ENCODE measurements around the gene ATXN7. TPM values are rescaled to one million over a fixed set of nuclear protein-coding genes. Genes with fewer than 3 reads are reported as not detected.

The ATXN7 gene
- total RNA-seq, 1 experiment from 2014 or later, result 3.6 TPM

GRCh38 chr3:64019879-64020278 is 156.2 kb downstream of the ATXN7 start:
- no peak for DNase-seq
- CTCF ChIA-PET, result no interaction called here
- ATAC-seq, result no peak
- TF ChIP-seq, protein P1, sequence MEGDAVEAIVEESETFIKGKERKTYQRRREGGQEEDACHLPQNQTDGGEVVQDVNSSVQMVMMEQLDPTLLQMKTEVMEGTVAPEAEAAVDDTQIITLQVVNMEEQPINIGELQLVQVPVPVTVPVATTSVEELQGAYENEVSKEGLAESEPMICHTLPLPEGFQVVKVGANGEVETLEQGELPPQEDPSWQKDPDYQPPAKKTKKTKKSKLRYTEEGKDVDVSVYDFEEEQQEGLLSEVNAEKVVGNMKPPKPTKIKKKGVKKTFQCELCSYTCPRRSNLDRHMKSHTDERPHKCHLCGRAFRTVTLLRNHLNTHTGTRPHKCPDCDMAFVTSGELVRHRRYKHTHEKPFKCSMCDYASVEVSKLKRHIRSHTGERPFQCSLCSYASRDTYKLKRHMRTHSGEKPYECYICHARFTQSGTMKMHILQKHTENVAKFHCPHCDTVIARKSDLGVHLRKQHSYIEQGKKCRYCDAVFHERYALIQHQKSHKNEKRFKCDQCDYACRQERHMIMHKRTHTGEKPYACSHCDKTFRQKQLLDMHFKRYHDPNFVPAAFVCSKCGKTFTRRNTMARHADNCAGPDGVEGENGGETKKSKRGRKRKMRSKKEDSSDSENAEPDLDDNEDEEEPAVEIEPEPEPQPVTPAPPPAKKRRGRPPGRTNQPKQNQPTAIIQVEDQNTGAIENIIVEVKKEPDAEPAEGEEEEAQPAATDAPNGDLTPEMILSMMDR (conservative IDR thresholded peaks at IDR 0.05; ENCODE audit: low read depth, low read length), result no peak
- TF ChIP-seq EZH2 (IDR thresholded peaks at IDR 0.05; ENCODE audit: low read length, unreplicated experiment) (no peak), EZH2phosphoT487 (IDR thresholded peaks at IDR 0.05; ENCODE audit: borderline replicate concordance, low read length) (no peak)
- no peaks in the 10 kb centered on the region for H3K9me2 ChIP-seq (replicated peaks; ENCODE audit: low read length)
- H3K36me3 ChIP-seq (ENCODE audit: low read depth, low read length), result peaks cover 16% of the 10 kb centered on the region
- no peaks in the 10 kb centered on the region for H3K27me3 ChIP-seq (ENCODE audit: low read length)
- H3K9ac ChIP-seq (ENCODE audit: low read length), result no peak overlapping the region
- no peaks in the 10 kb centered on the region for H3K4me1 ChIP-seq (ENCODE audit: insufficient read depth, low read length)
- H4K20me1 ChIP-seq (ENCODE audit: low read length), result no peaks in the 10 kb centered on the region
- H3K9me3 ChIP-seq (ENCODE audit: low read length), result no peaks in the 10 kb centered on the region
- intact Hi-C loops (cut with micrococcal nuclease), result no loop called here
- H3F3A ChIP-seq (ENCODE audit: low read length, unreplicated experiment), result no peaks in the 10 kb centered on the region
- H3K27ac ChIP-seq (ENCODE audit: low read length), result no peak overlapping the region
- no TSS peak for BruUV-seq (replicated peaks)
- no peak overlapping the region for H3K4me3 ChIP-seq (ENCODE audit: low read length)
- peaks cover 31% of the 10 kb centered on the region for H3K79me2 ChIP-seq (ENCODE audit: low read length)
- no peak overlapping the region for H2AFZ ChIP-seq (ENCODE audit: low read length)
- H3K4me2 ChIP-seq (ENCODE audit: low read length), result no peak overlapping the region
- POLR2A ChIA-PET (ENCODE audit: unreplicated experiment), result no interaction called here

DNA sequence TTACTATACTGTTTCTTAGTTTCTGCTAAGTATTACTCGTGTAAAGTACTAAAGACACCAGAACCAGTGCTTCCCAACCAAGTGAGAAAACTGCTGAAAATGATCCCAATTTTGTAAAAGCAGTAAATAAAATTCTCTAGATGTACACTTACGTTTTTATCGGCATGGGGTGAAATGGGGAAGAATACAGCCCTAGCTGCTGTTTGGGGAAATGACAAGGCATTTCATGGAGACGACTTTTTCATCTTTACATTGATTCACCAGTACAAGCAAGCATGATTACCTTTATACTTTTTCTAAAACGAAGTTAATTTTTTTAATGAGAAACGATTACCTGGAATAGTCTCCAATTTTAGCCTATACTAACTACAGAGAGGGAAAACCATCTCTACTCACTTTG is 158.3 kb downstream of the ATXN7 start:
- H3K79me2 ChIP-seq (ENCODE audit: low read length), result peaks cover 31% of the 10 kb centered on the region
- H3K27ac ChIP-seq (ENCODE audit: low read length), result no peak overlapping the region
- TF ChIP-seq EZH2phosphoT487 (IDR thresholded peaks at IDR 0.05; ENCODE audit: borderline replicate concordance, low read length), result no peak
- TF ChIP-seq, protein P1 (conservative IDR thresholded peaks at IDR 0.05; ENCODE audit: low read depth, low read length), result no peak
- no peak for TF ChIP-seq EZH2 (IDR thresholded peaks at IDR 0.05; ENCODE audit: low read length, unreplicated experiment)
- ChIA-PET CTCF (interaction anchor here (0.6 kb wide), 1 partner anchor 9 kb away, joined by 3 read pairs; no protein-coding TSS in a partner anchor), POLR2A (ENCODE audit: unreplicated experiment) (no interaction called here)
- H3K9me3 ChIP-seq (ENCODE audit: low read length), result no peaks in the 10 kb centered on the region
- peak overlapping the region; percentile 78 for H3K4me2 ChIP-seq (ENCODE audit: low read length)
- H4K20me1 ChIP-seq (ENCODE audit: low read length), result no peaks in the 10 kb centered on the region
- peak overlapping the region; percentile 86 for H3K4me3 ChIP-seq (ENCODE audit: low read length)
- DNase-seq (no peak), ATAC-seq (no peak)
- no TSS peak for BruUV-seq (replicated peaks)
- H2AFZ ChIP-seq (ENCODE audit: low read length), result no peak overlapping the region
- intact Hi-C loops (cut with micrococcal nuclease), result no loop called here
- no peaks in the 10 kb centered on the region for H3F3A ChIP-seq (ENCODE audit: low read length, unreplicated experiment)
- H3K4me1 ChIP-seq (ENCODE audit: insufficient read depth, low read length), result no peaks in the 10 kb centered on the region
- H3K36me3 ChIP-seq (ENCODE audit: low read depth, low read length), result peaks cover 11% of the 10 kb centered on the region
- peak overlapping the region; percentile 95 for H3K9ac ChIP-seq (ENCODE audit: low read length)
- H3K9me2 ChIP-seq (replicated peaks; ENCODE audit: low read length), result no peaks in the 10 kb centered on the region
- no peaks in the 10 kb centered on the region for H3K27me3 ChIP-seq (ENCODE audit: low read length)

GRCh38 chr3:64022451-64023186 is 159.0 kb downstream of the ATXN7 start:
- Histone ChIP-seq H3K9me3 (ENCODE audit: low read length) (no peaks in the 10 kb centered on the region), H3K27me3 (ENCODE audit: low read length) (no peaks in the 10 kb centered on the region), H2AFZ (ENCODE audit: low read length) (peak overlapping the region; percentile 75; the same call in 1 of the 2 replicates), H3K9me2 (replicated peaks; ENCODE audit: low read length) (no peaks in the 10 kb centered on the region), H3K4me1 (ENCODE audit: insufficient read depth, low read length) (no peaks in the 10 kb centered on the region), H3K79me2 (ENCODE audit: low read length) (peaks cover 31% of the 10 kb centered on the region), H3K27ac (ENCODE audit: low read length) (peak overlapping the region; percentile 34), H4K20me1 (ENCODE audit: low read length) (no peaks in the 10 kb centered on the region), H3K4me2 (ENCODE audit: low read length) (peak overlapping the region; percentile 78), H3K4me3 (ENCODE audit: low read length) (peak overlapping the region; percentile 86), H3F3A (ENCODE audit: low read length, unreplicated experiment) (no peaks in the 10 kb centered on the region), H3K9ac (ENCODE audit: low read length) (peak overlapping the region; percentile 95), H3K36me3 (ENCODE audit: low read depth, low read length) (peaks cover 8% of the 10 kb centered on the region)
- TF ChIP-seq EZH2phosphoT487 (IDR thresholded peaks at IDR 0.05; ENCODE audit: borderline replicate concordance, low read length), result no peak
- DNase-seq, result peak; percentile 4
- intact Hi-C loops (cut with micrococcal nuclease), result no loop called here
- BruUV-seq (replicated peaks), result TSS peak; percentile 55
- POLR2A ChIA-PET (ENCODE audit: unreplicated experiment), result no interaction called here
- CTCF ChIA-PET, result no interaction called here
- ATAC-seq, result peak; percentile 51
